GM06990 (cell line): ENCODE data around the gene SLC39A9.
A peak's percentile ranks its signal among the peaks of the same experiment; 100 is the strongest.
"Not testable (repeated sequence)": the region's sequence is repeated elsewhere in the genome, so short reads cannot be mapped to it uniquely, and the experiment has no call there.

Experiments
- DNase-seq: peaks from one replicate; pipeline ENCODE4 v3.0.0-alpha.2; 2011; ENCODE audit not compliant: insufficient read length; ENCODE audit errors: extremely low read depth
- H3K27me3 ChIP-seq: replicated peaks from 2 replicates; pipeline ENCODE4 v1.6.0; 2011; ENCODE audit warnings: low read length; ENCODE audit not compliant: control insufficient read depth, insufficient read depth
- H3K36me3 ChIP-seq: 2 replicates; pipeline ENCODE4 v1.5.1; 2011; ENCODE audit warnings: low read length; ENCODE audit not compliant: control insufficient read depth, insufficient read depth
- H3K4me3 ChIP-seq: replicated peaks from 2 replicates; pipeline ENCODE4 v1.5.1; 2011; ENCODE audit warnings: low read depth, mild to moderate bottlenecking, control low read depth, low read length
- TF ChIP-seq, protein P1 (sequence below): IDR thresholded peaks from 2 replicates; pipeline ENCODE4 v1.5.1; 2011; ENCODE audit warnings: low read length, control low read depth, mild to moderate bottlenecking, inconsistent platforms; ENCODE audit not compliant: insufficient read depth, poor library complexity, severe bottlenecking

SLC39A9 gene

DNA sequence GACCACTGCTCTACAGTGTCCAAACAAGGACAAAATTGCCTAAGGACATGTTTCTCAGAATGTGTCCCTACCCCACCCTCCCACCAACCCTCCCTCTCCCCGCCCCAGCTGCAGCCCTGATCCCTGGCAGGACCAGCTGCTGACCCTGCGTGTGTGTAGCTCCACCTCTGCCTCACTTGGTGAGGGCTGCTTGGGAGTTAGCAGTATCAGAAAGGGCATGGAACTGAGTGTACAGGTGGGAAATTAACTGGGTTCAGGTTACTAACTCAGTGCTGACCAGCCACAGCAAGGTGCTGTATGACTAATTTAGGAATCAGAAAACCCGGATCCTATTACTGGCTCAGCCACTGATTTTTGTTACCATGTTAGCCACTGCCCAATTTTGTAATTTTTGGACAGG, 74.8 kb downstream of the SLC39A9 start:
- DNase-seq, result no peak
- TF ChIP-seq, protein P1, sequence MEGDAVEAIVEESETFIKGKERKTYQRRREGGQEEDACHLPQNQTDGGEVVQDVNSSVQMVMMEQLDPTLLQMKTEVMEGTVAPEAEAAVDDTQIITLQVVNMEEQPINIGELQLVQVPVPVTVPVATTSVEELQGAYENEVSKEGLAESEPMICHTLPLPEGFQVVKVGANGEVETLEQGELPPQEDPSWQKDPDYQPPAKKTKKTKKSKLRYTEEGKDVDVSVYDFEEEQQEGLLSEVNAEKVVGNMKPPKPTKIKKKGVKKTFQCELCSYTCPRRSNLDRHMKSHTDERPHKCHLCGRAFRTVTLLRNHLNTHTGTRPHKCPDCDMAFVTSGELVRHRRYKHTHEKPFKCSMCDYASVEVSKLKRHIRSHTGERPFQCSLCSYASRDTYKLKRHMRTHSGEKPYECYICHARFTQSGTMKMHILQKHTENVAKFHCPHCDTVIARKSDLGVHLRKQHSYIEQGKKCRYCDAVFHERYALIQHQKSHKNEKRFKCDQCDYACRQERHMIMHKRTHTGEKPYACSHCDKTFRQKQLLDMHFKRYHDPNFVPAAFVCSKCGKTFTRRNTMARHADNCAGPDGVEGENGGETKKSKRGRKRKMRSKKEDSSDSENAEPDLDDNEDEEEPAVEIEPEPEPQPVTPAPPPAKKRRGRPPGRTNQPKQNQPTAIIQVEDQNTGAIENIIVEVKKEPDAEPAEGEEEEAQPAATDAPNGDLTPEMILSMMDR, result no peak
- no peak overlapping the region for H3K4me3 ChIP-seq

DNA sequence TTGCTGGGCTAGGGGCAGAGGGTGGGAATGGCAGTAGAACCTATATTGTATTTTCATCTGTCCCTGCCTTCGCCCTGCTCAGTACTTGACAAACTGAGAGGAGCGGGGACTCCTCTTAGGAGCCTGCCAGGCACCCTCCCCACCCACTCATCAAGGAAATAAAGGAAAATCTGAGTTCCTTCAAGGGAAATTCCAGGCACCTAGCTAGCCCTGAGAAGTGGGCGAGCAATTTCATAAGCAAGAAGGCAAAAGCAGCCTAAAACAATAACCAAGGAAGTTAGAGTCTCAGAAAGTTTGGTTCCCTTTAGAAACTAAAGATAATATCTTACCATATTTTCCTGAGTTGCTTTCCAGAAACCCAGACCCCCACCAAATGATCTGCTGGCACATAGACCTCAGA, 75.5 kb downstream of the SLC39A9 start:
- DNase-seq, result no peak
- TF ChIP-seq, protein P1, result no peak
- Histone ChIP-seq H3K4me3 (no peak overlapping the region), H3K27me3 (no peaks in the 10 kb centered on the region; the same call in 1 of the 2 replicates), H3K36me3 (no peaks in the 10 kb centered on the region)

More for the DNA sequence above, 74.8 kb downstream of the SLC39A9 start:
- Histone ChIP-seq H3K27me3 (no peaks in the 10 kb centered on the region; the same call in 1 of the 2 replicates), H3K36me3 (no peaks in the 10 kb centered on the region)

DNA sequence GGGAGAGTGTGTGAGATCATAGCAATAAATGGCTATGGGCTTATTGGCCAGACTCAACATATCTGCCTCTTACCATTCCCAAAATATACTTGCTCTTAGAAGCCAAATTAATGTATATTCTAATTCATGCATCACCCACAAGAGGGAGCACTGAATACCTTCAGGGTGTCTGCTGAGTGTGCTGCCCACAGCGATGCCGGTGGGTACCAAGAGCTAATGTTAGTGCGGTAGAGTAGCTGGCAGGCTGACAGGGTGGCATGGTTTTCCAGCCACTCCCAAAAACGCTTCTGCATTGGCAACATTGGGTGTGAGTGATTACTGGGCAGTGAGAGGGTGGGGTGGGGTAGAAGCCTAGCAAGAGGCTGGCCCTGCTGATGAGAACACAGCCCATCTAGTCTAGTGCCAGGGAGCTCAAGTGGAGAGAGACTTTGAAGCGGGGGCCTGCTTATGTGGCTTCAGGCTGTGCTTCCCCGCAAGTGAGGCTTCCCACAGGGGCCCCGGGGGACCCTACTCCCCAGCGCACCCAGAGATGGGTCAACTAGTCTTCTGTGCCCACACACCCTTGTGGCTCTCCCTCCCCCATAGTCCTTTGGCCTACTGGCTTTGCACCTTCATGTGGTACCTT, 76.8 kb downstream of the SLC39A9 start:
- H3K36me3 ChIP-seq, result no peaks in the 10 kb centered on the region
- TF ChIP-seq, protein P1, result peak; percentile 55
- H3K4me3 ChIP-seq, result no peak overlapping the region
- H3K27me3 ChIP-seq, result no peaks in the 10 kb centered on the region; the same call in 1 of the 2 replicates
- DNase-seq, result no peak

DNA sequence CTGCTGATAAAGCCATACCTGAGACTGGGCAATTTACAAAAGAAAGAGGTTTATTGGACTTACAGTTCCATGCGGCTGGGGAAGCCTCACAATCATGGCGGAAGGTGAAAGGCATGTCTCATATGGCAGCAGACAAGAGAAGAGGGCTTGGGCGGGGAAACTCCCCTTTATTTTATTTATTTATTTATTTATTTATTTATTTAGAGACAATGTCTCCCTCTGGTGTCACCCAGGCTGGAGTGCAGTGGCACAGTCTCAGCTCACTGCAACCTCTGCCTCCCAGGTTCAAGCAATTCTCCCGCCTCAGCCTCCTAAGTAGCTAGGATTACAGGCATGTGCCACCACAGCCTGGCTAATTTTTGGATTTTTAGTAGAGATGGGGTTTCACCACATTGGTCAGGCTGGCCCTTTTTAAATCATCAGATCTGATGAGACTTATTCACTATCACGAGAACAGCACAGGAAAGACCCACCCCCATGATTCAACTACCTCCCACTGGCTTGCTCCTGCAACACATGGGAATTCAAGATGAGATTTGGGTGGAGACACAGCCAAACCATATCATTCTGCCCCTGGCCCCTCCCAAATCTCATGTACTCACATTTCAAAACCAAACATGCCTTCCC, 78.4 kb downstream of the SLC39A9 start:
- not testable (repeated sequence) for H3K27me3 ChIP-seq, H3K36me3 ChIP-seq, H3K4me3 ChIP-seq, DNase-seq
- TF ChIP-seq, protein P1, result peak; percentile 7

DNA sequence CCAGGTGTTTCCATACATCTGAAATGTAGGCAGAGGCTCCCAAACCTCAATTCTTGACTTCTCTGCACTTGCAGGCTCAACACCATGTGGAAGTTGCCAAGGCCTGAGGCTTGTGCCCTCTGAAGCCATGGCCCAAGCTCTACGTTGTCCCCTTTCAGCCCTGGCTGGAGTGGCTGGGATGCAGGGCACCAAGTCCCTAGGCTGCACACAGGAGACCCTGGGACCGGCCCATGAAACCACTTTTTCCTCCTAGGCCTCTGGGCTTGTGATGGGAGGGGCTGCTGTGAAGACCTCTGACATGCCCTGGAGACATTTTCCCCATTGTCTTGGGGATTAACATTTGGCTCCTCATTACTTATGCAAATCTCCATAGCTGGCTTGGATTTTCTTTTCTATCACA, 79.6 kb downstream of the SLC39A9 start:
- DNase-seq, H3K27me3 ChIP-seq, H3K4me3 ChIP-seq, H3K36me3 ChIP-seq: not testable (repeated sequence)

DNA sequence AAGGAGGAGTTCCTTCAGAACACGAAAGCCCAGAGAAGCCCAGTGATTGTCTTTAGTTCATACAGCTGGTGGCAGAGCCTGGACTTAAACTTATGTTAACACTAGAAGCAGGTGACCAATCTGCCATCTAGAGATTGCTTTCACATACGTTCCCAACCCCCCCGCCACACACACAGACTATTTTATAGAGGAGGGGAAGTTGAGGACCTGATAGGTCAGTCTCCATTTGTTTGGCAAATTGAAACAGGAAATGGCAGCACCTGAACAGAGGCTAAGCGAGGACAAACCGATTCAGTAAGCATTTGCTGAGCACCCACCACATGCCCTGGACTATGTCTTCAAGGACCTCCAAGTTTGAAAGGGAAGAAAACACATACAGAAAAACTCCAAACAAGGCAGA, 81.2 kb downstream of the SLC39A9 start:
- no peaks in the 10 kb centered on the region for H3K36me3 ChIP-seq
- no peak overlapping the region for H3K4me3 ChIP-seq
- no peaks in the 10 kb centered on the region; the same call in 1 of the 2 replicates for H3K27me3 ChIP-seq
- no peak for DNase-seq
- TF ChIP-seq, protein P1, result no peak
